Activated T-cell treated with anti-CD3 and anti-CD28 coated beads, Interleukin-2, amount 50 U/mL, for 24 hours (primary cell): ENCODE measurements around the gene DLGAP4.

Source experiments
- DNase-seq: peaks from one replicate; pipeline ENCODE4 v3.0.0-alpha.2; 2020
- H3K27ac Mint-ChIP-seq: 2 replicates; pipeline ENCODE4 v1.8.0; 2020; ENCODE audit warnings: mild to moderate bottlenecking, mixed read lengths
- H3K27me3 Mint-ChIP-seq: 2 replicates; pipeline ENCODE4 v1.8.0; 2020; ENCODE audit warnings: mixed read lengths
- H3K36me3 Mint-ChIP-seq: 2 replicates; pipeline ENCODE4 v1.8.0; 2020; ENCODE audit warnings: low read depth, mixed read lengths
- H3K4me1 Mint-ChIP-seq: 2 replicates; pipeline ENCODE4 v1.8.0; 2020; ENCODE audit warnings: low read depth, mixed read lengths
- H3K4me3 Mint-ChIP-seq: 2 replicates; pipeline ENCODE4 v1.8.0; 2020; ENCODE audit warnings: mild to moderate bottlenecking, moderate library complexity, mixed read lengths
- H3K9me3 Mint-ChIP-seq: 2 replicates; pipeline ENCODE4 v1.8.0; 2020; ENCODE audit warnings: mixed read lengths

DLGAP4 gene

DNA sequence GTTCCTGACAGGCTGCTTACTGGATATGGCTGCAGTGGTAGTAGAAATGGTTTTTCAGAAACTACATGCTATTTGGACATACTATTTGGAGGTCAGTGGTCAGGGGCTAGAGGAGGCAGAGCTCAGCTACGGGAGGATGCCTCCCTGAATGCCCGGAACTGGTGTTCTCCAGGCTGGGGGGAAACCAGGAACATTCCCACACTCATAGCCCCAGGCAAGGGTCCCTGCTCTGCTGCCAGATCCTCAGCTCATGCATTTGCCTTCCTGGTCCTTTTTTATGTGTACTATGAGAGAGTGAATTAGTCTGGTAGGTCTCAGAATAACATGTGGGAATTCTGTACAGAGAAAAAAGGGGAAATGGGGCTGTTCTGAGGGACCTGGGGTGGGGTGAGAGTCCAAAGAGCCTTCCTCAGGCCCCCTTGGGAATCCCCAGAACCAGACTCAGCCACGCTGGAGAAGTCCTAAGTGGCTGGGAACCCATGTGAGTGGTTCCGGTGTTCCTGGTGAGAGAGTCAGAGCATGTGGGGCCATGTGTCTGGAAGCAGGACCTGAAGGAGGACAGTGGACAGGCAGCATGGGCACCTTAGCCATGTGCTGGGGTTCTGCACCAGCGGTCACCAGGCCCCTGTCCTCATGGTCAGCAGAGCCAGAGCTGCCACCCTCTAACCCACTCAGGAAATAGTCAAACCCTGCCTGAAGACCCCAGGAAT lies 177.2 kb downstream of the DLGAP4 start:
- Mint-ChIP-seq H3K27me3 (no peaks in the 10 kb centered on the region), H3K4me3 (no peak overlapping the region), H3K4me1 (peaks cover 16% of the 10 kb centered on the region), H3K27ac (peak overlapping the region; percentile 11), H3K9me3 (no peaks in the 10 kb centered on the region), H3K36me3 (no peaks in the 10 kb centered on the region)
- no peak for DNase-seq

GRCh38 chr20:36483919-36484808 lies 178.0 kb downstream of the DLGAP4 start:
- Mint-ChIP-seq H3K36me3 (no peaks in the 10 kb centered on the region), H3K27me3 (no peaks in the 10 kb centered on the region), H3K4me3 (no peak overlapping the region), H3K9me3 (no peaks in the 10 kb centered on the region), H3K4me1 (peaks cover 11% of the 10 kb centered on the region), H3K27ac (peak overlapping the region; percentile 38)
- DNase-seq, result no peak

GRCh38 chr20:36485286-36485685 lies 179.1 kb downstream of the DLGAP4 start:
- H3K4me1 Mint-ChIP-seq, result peaks cover 11% of the 10 kb centered on the region
- no peak for DNase-seq
- no peaks in the 10 kb centered on the region for H3K27me3 Mint-ChIP-seq
- no peaks in the 10 kb centered on the region for H3K9me3 Mint-ChIP-seq
- no peaks in the 10 kb centered on the region for H3K36me3 Mint-ChIP-seq
- H3K4me3 Mint-ChIP-seq, result no peak overlapping the region
- H3K27ac Mint-ChIP-seq, result no peak overlapping the region

- Mint-ChIP-seq H3K4me1 (peaks cover 23% of the 10 kb centered on the region), H3K36me3 (no peaks in the 10 kb centered on the region), H3K4me3 (no peak overlapping the region), H3K27me3 (no peaks in the 10 kb centered on the region), H3K9me3 (no peaks in the 10 kb centered on the region), H3K27ac (peak overlapping the region; percentile 65)
- DNase-seq, result no peak
Observed at GRCh38 chr20:36487069-36487468, 180.9 kb downstream of the DLGAP4 start.

- Mint-ChIP-seq H3K36me3 (no peaks in the 10 kb centered on the region), H3K9me3 (no peaks in the 10 kb centered on the region), H3K27me3 (no peaks in the 10 kb centered on the region), H3K4me1 (peaks cover 40% of the 10 kb centered on the region), H3K4me3 (no peak overlapping the region), H3K27ac (no peak overlapping the region)
- DNase-seq, result no peak
Observed at GRCh38 chr20:36490191-36490590, 184.1 kb downstream of the DLGAP4 start.

GRCh38 chr20:36491901-36492617 lies 185.9 kb downstream of the DLGAP4 start:
- Mint-ChIP-seq H3K4me3 (peak overlapping the region; percentile 36), H3K36me3 (peaks cover 8% of the 10 kb centered on the region), H3K27ac (peak overlapping the region; percentile 89), H3K4me1 (peaks cover 40% of the 10 kb centered on the region), H3K9me3 (no peaks in the 10 kb centered on the region), H3K27me3 (no peaks in the 10 kb centered on the region)
- DNase-seq, result peak; percentile 63

DNA sequence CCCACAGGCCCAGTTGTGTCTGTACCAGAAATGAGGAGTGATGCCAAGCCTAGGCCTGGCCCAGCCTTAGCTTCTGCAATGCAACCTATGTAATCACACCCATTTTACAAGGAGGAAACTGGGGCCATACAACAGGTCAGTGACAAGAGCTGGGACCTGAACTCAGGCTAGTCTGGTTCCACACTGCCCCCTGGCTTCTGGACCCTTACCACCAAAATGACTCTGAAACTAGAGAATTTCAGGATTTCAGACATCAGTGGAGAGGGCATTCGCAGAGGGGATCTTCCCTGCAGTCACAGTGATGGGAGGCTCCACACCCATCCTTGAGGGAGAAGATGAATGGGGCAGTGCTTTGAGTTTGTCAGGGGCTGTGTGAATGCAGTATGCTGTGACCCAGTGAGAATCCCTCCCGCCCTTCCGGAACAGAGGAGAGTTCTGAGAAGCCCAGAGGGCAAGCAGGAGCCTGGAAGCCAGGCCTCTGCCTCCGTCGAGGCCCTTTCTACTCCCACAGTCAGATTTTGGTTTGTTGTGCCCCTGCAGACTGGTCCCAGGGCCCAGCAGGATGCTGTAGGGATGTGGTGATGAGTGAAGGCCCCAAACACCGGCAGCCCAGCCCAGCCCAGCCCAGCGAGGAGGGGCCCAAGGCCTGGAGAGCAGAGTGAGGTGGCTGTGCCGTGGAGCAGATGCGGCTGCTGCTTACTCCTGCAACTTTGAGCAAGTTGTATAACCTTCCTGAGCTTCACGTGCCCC lies 187.1 kb downstream of the DLGAP4 start:
- Mint-ChIP-seq H3K9me3 (no peaks in the 10 kb centered on the region), H3K27me3 (no peaks in the 10 kb centered on the region), H3K27ac (peak overlapping the region; percentile 32), H3K4me3 (no peak overlapping the region), H3K36me3 (peaks cover 16% of the 10 kb centered on the region), H3K4me1 (peaks cover 37% of the 10 kb centered on the region)
- DNase-seq, result no peak

DNA sequence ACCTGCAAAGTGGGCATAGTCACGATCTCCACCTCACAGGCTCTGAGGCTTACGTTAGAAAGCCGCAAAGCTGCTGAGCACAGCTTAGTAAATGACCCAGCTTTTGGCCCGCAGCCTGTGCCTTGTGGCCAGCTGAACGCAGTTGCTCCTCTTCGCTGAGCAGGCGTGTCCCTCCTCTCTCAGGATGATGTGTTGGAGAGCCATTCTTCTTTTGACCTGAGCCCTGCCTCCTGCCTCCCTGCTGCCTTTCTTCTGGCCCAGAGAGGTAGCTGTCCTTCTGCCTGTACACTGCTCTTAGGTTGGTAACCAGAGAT lies 187.6 kb downstream of the DLGAP4 start:
- DNase-seq, result no peak
- Mint-ChIP-seq H3K4me1 (peaks cover 37% of the 10 kb centered on the region), H3K4me3 (no peak overlapping the region), H3K27ac (no peak overlapping the region), H3K9me3 (no peaks in the 10 kb centered on the region), H3K36me3 (peaks cover 21% of the 10 kb centered on the region), H3K27me3 (no peaks in the 10 kb centered on the region)

DNA sequence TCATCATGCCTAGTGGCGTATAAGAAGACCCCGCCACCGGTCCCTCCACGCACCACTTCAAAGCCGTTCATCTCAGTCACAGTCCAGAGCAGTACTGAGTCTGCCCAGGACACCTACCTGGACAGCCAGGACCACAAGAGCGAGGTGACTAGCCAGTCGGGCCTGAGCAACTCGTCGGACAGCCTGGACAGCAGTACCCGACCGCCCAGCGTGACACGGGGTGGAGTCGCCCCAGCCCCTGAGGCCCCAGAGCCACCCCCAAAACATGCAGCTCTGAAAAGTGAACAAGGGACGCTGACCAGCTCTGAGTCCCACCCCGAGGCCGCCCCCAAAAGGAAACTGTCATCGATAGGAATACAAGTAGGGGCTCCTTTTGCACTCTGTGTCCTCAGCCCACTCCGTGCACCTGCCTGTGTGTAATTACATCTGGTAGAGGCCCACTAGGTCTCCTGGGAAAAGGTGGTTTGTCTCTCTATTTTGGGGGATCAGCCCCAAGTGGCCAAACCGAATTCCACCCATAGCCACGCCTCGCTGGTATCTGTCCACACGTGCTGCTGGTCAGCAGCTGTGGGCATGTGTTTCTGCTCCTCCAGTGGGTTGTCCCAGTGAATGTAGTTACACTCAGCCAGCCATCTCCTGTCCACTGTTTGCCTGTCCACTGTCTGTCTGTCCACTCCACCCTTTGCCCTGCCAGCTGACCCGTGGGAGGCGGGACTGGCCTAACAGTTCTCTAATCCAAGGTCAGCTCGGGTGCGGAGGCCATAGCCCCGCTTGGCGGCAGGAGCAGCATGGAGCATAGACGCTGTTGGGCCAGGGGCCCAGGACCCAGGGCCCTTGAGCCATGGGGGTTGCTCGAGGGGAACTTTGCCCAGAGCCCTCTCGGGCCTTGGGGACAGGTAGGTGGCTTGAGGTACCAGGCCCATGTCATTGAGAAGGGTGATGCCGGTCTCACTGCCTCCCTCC lies 190.8 kb downstream of the DLGAP4 start:
- Mint-ChIP-seq H3K9me3 (no peaks in the 10 kb centered on the region), H3K4me3 (no peak overlapping the region), H3K27me3 (no peaks in the 10 kb centered on the region), H3K27ac (no peak overlapping the region), H3K36me3 (peaks cover 44% of the 10 kb centered on the region), H3K4me1 (peaks cover 25% of the 10 kb centered on the region)
- no peak for DNase-seq

GRCh38 chr20:36497856-36498255 lies 191.7 kb downstream of the DLGAP4 start:
- Mint-ChIP-seq H3K36me3 (peaks cover 44% of the 10 kb centered on the region), H3K4me3 (no peak overlapping the region), H3K9me3 (no peaks in the 10 kb centered on the region), H3K4me1 (peaks cover 17% of the 10 kb centered on the region), H3K27me3 (no peaks in the 10 kb centered on the region), H3K27ac (no peak overlapping the region)
- DNase-seq, result no peak

DNA sequence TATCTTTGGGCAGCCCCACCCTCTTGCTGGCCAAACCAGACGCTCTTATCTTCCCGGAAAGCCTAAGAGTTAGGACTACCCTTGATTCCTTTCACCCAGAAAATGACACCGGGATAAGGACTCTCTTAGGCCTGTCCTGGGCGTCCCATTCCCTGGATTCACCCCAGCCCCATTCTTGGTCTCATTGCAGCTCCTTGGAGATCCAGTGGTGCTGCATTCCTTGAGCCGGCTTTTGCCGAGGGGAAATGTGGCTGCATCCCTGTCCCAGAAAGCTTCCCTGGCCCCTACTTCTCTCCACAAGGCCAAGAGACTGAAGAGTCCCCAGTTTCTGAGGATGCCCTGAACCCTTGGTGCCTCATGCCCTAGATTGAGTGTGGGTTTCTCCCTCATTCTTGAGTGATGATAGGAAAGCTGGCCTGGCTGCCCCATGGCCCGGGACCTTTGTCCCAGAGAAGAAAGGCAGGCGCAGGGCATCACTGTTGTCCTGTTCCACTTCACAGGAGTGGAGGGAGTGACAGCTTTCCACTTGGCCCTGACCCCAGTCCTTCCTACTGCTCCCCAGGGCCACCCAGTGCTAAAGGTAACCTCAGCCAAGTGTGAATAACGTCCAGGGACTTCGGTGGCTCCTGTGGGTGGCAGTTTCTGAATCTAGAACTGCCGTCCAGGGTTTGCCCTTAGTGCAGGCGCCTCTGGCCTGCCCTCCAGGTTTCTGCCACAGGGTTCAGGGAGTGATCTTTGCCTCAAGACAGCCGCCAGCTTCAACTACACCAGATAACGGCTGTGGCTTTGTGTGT lies 192.4 kb downstream of the DLGAP4 start:
- Mint-ChIP-seq H3K4me3 (no peak overlapping the region), H3K9me3 (no peaks in the 10 kb centered on the region), H3K27ac (no peak overlapping the region), H3K4me1 (peaks cover 12% of the 10 kb centered on the region), H3K36me3 (peaks cover 48% of the 10 kb centered on the region), H3K27me3 (no peaks in the 10 kb centered on the region)
- no peak for DNase-seq

DNA sequence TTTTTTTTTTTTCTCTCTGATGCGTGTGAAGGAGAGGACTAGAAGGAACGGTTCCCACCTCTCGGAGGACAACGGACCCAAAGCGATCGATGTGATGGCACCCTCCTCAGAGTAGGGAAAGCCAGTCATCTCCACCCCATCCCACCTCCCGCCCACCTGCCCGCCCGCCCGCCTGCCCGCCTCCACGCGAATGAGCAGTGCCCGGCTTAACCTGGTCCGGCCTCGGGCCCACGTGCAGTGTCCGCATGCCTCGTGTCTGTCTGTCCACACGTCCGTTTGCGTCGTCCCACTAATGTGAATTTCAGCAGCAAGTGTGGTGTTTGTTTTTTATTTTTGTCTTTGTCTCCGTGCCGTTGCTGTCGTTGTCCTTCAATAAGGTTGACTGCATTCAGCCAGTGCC lies 193.1 kb downstream of the DLGAP4 start:
- Mint-ChIP-seq H3K36me3 (peaks cover 50% of the 10 kb centered on the region), H3K4me3 (no peak overlapping the region), H3K27ac (peak overlapping the region; percentile 35), H3K27me3 (no peaks in the 10 kb centered on the region), H3K4me1 (peaks cover 8% of the 10 kb centered on the region), H3K9me3 (no peaks in the 10 kb centered on the region)
- no peak for DNase-seq
